Activated T-cell treated with anti-CD3 and anti-CD28 coated beads, Interleukin-2, amount 50 U/mL, for 72 hours (primary cell): Measurements from ENCODE around the gene MYMX. TPM values are rescaled to one million over a fixed set of nuclear protein-coding genes. Genes with fewer than 3 reads are reported as not detected.
A peak's percentile ranks its signal among the peaks of the same experiment; 100 is the strongest.

Experiments
- ATAC-seq, 2 donors: fragments of 150-1000 bp; cut with Tn5 transposase; replicated peaks in 1 of 2; 2 replicates each; pipeline ENCODE4 v1.10.0; 2021; ENCODE audit warnings: moderate library complexity in 2 of 2, mild to moderate bottlenecking in 1 of 2
- DNase-seq, 2 donors: peaks; one replicate each; pipeline ENCODE4 v3.0.0; 2021 to 2022; ENCODE audit warnings: mixed read lengths in 1 of 2
- H3K27ac Mint-ChIP-seq: one replicate; pipeline ENCODE4 v1.8.0; 2022; ENCODE audit warnings: mild to moderate bottlenecking, moderate library complexity, mixed read lengths
- H3K27me3 Mint-ChIP-seq: one replicate; pipeline ENCODE4 v1.8.0; 2022; ENCODE audit warnings: low read depth, mixed read lengths
- H3K36me3 Mint-ChIP-seq, 2 donors: one replicate each; pipeline ENCODE4 v1.8.0; 2022; ENCODE audit warnings: mixed read lengths in 2 of 2, mild to moderate bottlenecking in 1 of 2; ENCODE audit not compliant: insufficient read depth in 2 of 2
- H3K4me1 Mint-ChIP-seq: one replicate; pipeline ENCODE4 v1.8.0; 2022; ENCODE audit warnings: low read depth, mixed read lengths
- H3K4me3 Mint-ChIP-seq, 2 donors: one replicate each; pipeline ENCODE4 v1.8.0; 2022; ENCODE audit warnings: mild to moderate bottlenecking in 2 of 2, mixed read lengths in 2 of 2, moderate library complexity in 2 of 2
- H3K9me3 Mint-ChIP-seq, 2 donors: one replicate each; pipeline ENCODE4 v1.8.0; 2022; ENCODE audit warnings: mixed read lengths in 2 of 2
- total RNA-seq, 2 donors: library from RNA; stranded (reverse); gene quantifications; one replicate each; pipeline ENCODE4 v1.2.3, GENCODE V29; 2022

Gene MYMX
- total RNA-seq, 2 donors from 2014 or later, result not detected

DNA sequence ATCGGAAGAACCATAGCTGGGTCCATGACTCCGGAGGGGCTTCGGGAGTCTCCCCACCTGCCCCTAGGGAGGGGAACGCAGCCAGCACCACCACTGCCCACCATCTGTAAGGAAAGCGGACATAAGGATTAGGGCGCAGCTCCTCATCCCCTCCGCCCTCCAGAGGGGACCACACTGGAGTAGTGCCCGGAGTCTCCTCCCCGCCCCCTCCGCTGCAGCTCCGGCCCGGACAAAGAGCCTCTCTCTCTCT lies 40.0 kb downstream of the MYMX start:
- Mint-ChIP-seq H3K36me3 (peaks cover 24 to 26% of the 10 kb centered on the region in 2 donors), H3K4me1 (peaks cover 65% of the 10 kb centered on the region), H3K4me3 (peak overlapping the region; percentile 90 to 97), H3K9me3 (no peaks in the 10 kb centered on the region), H3K27me3 (no peaks in the 10 kb centered on the region), H3K27ac (peak overlapping the region; percentile 91)
- DNase-seq (peak in 1 of 2 donors; percentile 52), ATAC-seq (peak in 1 of 2 donors; percentile 20)

DNA sequence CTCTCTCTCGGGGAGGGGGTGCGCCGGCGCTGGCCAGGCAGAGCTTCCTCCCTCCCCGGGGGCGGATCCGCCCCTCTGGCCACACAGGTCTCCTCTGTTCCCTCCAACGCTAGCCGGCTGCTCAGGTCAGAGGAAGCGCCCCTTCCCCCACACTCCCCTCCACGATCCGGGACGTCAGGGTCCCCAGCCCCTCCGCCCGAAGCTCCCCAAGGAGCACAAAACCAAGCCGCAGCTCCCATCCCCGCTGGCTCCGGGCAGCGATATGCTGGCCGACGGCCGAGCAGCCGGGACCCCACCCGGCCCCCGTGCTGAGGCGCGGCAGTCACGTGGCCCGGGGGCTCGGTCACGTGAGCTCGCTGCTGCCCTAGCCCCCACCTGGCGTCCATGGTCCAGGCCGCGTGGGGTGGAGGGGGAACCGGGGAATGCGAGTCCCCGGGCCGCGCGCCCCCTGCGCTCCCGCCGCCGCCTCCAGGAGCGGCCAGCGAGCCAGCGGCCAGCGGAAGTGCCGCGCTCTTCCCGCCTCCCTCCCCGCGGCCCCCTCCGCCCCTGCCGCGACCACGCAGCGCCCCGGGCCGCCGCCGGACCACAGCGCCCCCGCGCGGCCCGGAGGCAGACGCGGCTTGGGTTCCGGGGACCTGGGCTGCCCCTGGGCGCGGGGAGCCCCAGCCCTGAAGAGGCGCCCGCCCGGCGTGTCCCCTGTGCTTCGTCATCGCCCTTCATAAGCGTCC lies 40.5 kb downstream of the MYMX start, which contains the start of gene SLC35B2:
Gene SLC35B2, minus strand, starts transcription at position 504 of the 728 bp plus-strand sequence. Its CDS starts 118 bp downstream, at position 386.
- Mint-ChIP-seq H3K27ac (peak within 1 kb of the TSS; percentile 93), H3K36me3 (peaks cover 20 to 21% of the 10 kb centered on the region in 2 donors), H3K9me3 (no peaks in the 10 kb centered on the region), H3K4me3 (peak within 1 kb of the TSS; percentile 90 to 97), H3K4me1 (peaks cover 64% of the 10 kb centered on the region), H3K27me3 (no peaks in the 10 kb centered on the region)
- peak; percentile 78 to 86 for DNase-seq
- ATAC-seq, result peak; percentile 54 to 69

DNA sequence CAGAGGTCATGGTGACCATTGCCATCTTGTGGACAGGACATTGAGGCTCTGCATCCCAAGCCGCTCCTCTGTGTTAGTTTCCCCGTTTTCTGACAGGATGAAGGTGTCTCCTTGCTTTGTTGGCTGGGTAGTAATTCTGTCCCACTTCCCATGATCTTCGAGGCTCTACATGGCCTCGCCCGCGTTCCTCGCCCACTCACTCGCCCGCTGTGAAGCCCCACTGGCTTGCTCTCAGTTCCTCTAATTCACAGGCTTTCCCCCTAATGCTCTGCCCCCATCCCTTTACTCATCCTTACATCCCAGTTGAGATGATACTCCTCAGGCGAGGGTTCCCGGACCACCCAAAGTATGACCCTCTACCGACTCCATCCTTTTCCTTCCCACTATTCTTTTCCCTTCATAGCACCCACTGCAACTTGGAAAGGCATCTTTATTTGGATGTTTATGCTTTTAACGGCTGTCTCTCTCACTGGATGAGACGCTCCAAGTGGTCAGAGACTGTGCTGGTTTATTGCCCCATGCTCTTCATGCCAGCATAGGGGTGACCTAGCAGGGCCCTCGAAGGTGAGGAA lies 41.1 kb downstream of the MYMX start:
- ATAC-seq (no peak), DNase-seq (no peak)
- H3K4me1 Mint-ChIP-seq, result peaks cover 64% of the 10 kb centered on the region
- H3K27ac Mint-ChIP-seq, result peak overlapping the region; percentile 93
- H3K27me3 Mint-ChIP-seq, result no peaks in the 10 kb centered on the region
- no peaks in the 10 kb centered on the region for H3K9me3 Mint-ChIP-seq
- peak overlapping the region; percentile 77 to 82 for H3K4me3 Mint-ChIP-seq
- H3K36me3 Mint-ChIP-seq, result peaks cover 15 to 18% of the 10 kb centered on the region in 2 donors

DNA sequence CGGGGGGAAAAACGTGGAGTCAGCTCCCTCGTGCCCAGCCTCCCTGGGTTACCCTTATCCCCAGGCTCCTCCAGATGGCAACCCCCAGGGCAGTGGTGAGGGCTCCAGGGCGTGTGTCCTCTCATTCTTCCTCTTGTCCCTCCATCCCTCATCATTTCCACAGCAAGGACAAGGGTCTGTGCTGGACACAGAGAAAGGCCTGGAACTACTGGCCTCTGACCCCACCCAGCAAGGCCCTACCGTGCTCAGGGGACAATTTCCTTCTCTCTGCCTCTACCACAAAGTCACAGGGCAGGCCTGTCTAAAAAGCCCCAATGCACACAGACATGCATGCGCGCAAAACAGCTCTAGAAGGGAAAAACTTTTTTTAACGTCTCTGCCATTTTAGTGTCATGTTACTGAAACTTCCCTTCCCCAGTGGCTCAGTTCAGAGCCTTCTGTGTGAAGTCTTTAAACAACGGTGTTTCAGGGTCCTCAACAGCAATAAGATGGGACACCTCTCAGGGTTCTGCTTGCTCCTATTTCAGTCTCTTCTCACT lies 41.7 kb downstream of the MYMX start:
- peak overlapping the region; percentile 87 for H3K27ac Mint-ChIP-seq
- peaks cover 9 to 14% of the 10 kb centered on the region in 2 donors for H3K36me3 Mint-ChIP-seq

DNA sequence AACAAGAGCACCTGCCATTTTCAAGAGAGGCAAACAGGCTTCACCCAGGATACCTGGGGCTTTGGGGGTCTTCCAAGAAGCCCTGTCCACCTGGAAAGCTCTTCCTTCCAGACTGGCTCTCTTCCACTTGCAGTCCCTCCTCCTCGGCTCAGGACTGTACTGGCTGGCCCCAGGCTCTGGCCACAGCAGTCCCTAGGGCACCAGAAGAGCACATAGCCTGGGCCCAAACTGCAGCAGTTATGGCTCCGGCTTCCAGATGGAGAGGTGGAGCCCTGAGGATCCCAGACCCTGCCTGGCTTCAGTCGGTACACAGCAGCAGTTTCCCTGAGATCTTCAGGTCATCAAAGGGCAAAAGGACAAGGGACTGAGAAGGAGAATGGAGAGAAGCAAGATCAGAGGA lies 42.2 kb downstream of the MYMX start:
- peak overlapping the region; percentile 87 for H3K27ac Mint-ChIP-seq
- no peaks in the 10 kb centered on the region for H3K9me3 Mint-ChIP-seq
- no peaks in the 10 kb centered on the region for H3K27me3 Mint-ChIP-seq
- H3K4me3 Mint-ChIP-seq, result peak overlapping the region; percentile 77 to 82
- ATAC-seq, result no peak
- peaks cover 5 to 13% of the 10 kb centered on the region in 2 donors for H3K36me3 Mint-ChIP-seq
- DNase-seq, result no peak
- H3K4me1 Mint-ChIP-seq, result peaks cover 64% of the 10 kb centered on the region

More for the DNA sequence above, 41.7 kb downstream of the MYMX start:
- DNase-seq (no peak), ATAC-seq (no peak)
- Mint-ChIP-seq H3K9me3 (no peaks in the 10 kb centered on the region), H3K4me1 (peaks cover 64% of the 10 kb centered on the region), H3K27me3 (no peaks in the 10 kb centered on the region), H3K4me3 (peak overlapping the region; percentile 77 to 82)

DNA sequence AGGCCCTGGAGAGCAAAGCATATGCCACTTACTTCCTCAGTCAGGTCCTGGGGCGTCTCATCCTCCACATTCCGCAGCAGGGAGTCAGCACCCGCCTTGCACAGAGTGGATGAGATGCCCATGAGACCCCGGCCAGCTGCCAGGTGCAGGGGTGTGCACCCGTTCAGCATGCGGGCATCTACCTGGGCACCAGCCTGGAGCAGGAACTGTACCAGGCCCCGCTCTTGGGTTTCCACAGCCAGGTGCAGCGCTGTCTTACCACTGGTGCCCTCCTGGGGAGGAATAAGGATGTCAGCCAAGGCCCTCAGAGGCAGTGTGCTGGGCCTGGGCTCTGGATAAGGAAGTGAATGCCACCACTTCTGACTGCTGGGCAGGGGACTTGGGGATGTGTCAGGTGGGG lies 43.3 kb downstream of the MYMX start:
- no peak overlapping the region for H3K4me3 Mint-ChIP-seq

DNA sequence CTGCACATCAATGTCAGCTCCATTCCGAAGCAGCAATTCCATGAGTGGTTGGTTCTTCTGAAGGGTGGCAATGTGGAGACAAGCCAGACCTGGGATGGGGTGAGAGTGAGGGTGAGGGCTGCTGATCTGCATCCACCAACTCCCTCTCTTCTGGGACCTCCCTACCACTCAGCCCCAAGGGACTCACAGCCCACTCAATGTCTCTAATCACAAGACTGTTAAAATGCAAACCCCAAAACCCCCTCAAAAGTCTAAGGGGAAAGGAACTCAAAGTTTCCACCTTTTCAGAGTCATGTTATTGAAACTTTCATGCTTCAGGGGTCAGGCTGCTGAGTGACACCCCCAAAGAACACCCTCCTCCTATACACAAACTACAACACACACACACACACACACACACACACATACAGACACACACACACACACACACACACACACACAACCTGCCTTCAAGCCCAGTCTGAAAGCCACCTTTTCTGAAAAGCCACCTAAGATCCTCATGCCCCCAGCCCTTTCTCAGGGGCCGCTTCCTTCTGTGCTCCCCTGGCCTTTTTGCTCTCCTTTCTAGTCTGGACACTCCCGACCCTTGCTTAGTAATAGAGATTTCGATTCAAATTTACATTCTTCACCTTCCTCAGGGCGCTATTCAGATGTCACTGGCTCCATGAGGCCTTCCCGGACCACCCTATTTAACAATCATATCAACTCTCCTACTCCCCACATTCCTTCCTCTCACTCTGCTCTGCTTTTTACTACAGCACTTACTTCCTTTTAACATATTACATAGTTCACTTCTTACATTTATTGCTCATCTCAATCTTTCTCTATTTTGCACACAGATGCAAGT lies 43.9 kb downstream of the MYMX start:
- H3K4me3 Mint-ChIP-seq, result peak overlapping the region in 1 of 2 donors; percentile 20
- H3K4me1 Mint-ChIP-seq, result peaks cover 61% of the 10 kb centered on the region
- DNase-seq, result no peak
- peaks cover 11 to 22% of the 10 kb centered on the region in 2 donors for H3K36me3 Mint-ChIP-seq
- H3K27ac Mint-ChIP-seq, result peak overlapping the region; percentile 79
- H3K9me3 Mint-ChIP-seq, result no peaks in the 10 kb centered on the region
- ATAC-seq, result no peak
- H3K27me3 Mint-ChIP-seq, result no peaks in the 10 kb centered on the region

More for the DNA sequence above, 43.3 kb downstream of the MYMX start:
- no peaks in the 10 kb centered on the region for H3K27me3 Mint-ChIP-seq
- H3K36me3 Mint-ChIP-seq, result peaks cover 11 to 20% of the 10 kb centered on the region in 2 donors
- DNase-seq, result no peak
- H3K27ac Mint-ChIP-seq, result no peak overlapping the region
- H3K4me1 Mint-ChIP-seq, result peaks cover 67% of the 10 kb centered on the region
- H3K9me3 Mint-ChIP-seq, result no peaks in the 10 kb centered on the region
- no peak for ATAC-seq

DNA sequence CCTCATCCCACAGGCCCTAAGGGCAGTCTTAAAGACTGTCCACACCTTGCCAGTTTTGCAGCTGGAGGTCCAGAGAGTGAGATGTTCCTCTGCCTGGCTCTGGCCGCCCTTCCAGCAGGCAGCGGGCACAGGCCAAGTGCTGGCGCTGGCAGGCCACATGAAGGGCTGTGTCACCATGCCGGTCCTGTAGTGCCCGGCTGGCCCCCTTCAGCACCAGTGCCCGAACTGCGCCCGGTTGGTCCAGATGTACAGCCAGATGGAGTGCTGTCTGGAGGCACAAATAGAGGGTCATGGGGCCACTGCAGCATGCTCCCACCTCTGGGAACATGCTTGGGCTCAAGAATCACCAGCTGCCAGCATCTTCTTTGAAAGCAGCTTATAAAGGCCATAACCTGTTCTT lies 44.9 kb downstream of the MYMX start:
- ATAC-seq (no peak), DNase-seq (no peak)
- Mint-ChIP-seq H3K27ac (peak overlapping the region; percentile 43), H3K4me3 (no peak overlapping the region), H3K36me3 (peaks cover 11 to 22% of the 10 kb centered on the region in 2 donors), H3K4me1 (peaks cover 61% of the 10 kb centered on the region), H3K9me3 (no peaks in the 10 kb centered on the region), H3K27me3 (no peaks in the 10 kb centered on the region)

DNA sequence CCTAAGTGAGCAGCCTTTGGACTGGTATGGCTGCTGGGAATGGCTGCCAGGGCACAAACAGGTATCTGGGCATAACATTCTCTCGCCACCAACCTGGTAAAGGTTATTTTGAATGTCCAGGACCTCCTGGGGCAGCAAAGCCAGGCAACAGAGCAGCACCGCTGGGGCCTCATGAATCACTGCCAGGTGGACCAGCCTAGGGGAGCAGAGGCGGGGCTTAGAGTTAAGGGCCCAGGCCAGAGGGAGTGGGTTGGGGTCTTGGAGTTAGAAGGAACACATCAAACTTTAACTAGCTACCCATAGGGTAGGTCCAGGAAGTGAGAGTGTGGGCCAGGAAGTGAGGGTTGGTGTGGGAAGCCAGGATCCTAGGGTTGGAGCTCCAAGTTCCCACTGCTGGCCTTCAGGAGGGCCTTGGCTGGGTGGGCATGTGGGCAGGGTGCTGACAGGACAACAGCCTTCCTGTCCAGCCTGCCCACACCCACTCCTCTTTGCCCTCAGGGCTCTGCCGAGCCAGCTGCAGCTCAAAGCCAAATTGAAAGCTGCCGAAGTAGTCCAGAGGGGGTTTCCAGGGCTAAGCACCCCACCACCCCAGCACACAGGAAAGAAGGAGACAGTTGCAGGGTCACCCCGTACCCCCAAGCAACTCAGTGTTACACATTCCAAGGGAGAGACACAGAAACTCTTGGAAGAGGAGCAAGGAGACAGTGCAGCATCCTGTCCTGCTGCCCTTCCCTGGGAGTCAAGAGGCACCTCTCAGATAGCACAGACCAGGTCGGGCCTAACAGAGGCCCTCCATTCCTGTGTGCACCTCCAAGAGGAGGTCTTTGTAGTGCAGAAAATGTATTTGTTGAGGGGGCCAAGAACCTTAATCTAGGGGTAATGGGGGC lies 46.0 kb downstream of the MYMX start:
- Mint-ChIP-seq H3K4me3 (peak overlapping the region; percentile 99), H3K4me1 (peaks cover 68% of the 10 kb centered on the region), H3K36me3 (peaks cover 11 to 21% of the 10 kb centered on the region in 2 donors), H3K9me3 (no peaks in the 10 kb centered on the region), H3K27me3 (peaks cover 11% of the 10 kb centered on the region), H3K27ac (peak overlapping the region; percentile 98)
- no peak for ATAC-seq
- DNase-seq, result no peak

DNA sequence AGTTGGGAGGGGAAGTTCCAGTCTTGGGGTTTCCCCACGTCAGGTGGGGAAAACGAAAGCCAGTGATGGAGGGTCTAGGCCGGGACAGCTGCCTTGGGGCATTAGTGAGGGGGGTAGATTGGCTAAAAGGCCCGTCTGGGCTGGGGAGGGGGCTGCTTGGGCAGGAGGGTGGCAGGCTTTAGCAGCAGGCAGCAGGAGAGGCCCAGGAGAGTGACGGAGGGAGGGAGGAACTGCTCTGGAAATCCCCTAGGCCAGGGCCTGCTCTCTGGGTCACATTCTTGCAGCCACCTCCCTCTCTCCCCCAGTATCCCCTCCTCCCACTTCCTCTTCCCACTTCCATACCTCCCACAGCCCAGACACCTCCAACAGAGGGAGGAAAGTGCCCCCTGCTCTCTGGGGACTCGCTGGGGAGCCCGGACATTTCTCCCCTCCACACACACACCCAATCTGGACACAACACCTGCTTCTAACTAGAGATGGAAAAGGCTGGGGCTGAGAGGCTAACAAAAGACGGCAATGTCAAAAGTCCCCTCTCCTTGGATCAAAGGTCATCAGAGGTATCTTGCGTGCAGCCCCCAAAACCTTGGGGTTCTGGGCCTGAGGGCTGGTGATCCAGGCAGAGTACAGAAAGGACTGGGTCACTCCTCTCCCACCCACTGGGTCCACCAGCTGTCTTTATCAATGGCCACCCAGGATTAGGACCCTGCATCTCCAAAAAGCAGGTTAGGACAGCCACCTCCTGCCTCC lies 46.8 kb downstream of the MYMX start:
- ATAC-seq, result peak in 1 of 2 donors; percentile 21
- Mint-ChIP-seq H3K4me1 (peaks cover 63% of the 10 kb centered on the region), H3K27ac (peak overlapping the region; percentile 98), H3K27me3 (peaks cover 19% of the 10 kb centered on the region), H3K36me3 (peaks cover 11 to 17% of the 10 kb centered on the region in 2 donors), H3K9me3 (no peaks in the 10 kb centered on the region), H3K4me3 (peak overlapping the region; percentile 99)
- no peak for DNase-seq

DNA sequence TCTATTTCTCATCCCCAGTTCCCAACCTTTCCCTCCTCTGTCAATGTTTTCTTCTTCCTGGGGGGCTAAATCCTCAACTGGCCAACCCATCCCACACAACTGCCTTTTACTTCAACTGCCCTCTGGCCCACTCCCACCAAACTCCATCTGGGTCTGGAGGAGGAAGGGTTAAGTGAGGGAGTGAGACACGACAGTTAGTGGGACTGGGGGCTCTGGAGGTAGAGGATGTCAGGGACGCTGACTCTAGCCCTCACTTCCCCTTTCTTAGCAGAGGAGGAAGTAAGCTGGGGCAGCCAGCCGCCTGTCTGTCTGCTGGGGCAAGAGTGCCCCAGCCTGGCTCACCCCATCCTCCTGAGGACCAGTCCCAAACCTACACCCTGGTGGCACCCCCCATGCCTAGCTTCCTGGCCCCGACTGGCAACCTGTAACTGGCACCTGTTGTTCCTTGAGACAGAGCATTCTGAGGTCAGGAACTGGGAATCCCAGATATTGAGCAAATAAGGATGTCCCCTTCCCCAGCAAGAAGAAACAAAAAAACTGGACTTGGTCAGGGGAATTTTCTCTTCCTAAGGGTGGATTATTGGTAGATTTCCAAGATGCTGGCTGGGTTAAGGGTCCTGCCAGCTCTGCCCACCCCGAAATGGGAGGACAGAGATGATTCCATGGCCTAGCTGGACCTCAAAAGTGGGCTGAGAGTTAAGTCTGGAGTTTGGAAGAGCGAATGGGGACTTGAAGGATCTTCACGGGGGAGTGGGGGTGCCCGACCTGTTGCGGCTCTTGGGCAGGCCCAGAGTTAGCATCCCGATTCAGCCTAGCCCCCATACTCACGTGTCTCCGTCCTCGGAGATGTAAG lies 47.7 kb downstream of the MYMX start:
- ATAC-seq (peak; percentile 24 to 34), DNase-seq (peak; percentile 55)
- H3K27ac Mint-ChIP-seq, result peak overlapping the region; percentile 98
- H3K4me3 Mint-ChIP-seq, result peak overlapping the region; percentile 99
- H3K36me3 Mint-ChIP-seq, result peaks cover 11 to 17% of the 10 kb centered on the region in 2 donors
- peaks cover 28% of the 10 kb centered on the region for H3K27me3 Mint-ChIP-seq
- no peaks in the 10 kb centered on the region for H3K9me3 Mint-ChIP-seq
- peaks cover 68% of the 10 kb centered on the region for H3K4me1 Mint-ChIP-seq
